HG03108 (cell line): ENCODE data around the gene RALGPS2.
"Not testable (repeated sequence)": the region's sequence is repeated elsewhere in the genome, so short reads cannot be mapped to it uniquely, and the experiment has no call there.

Source experiments
- ATAC-seq: cut with Tn5 transposase; IDR thresholded peaks from one replicate; pipeline ENCODE4 v1.9.1; 2021; ENCODE audit warnings: moderate library complexity; ENCODE audit not compliant: unreplicated experiment

Gene RALGPS2

DNA sequence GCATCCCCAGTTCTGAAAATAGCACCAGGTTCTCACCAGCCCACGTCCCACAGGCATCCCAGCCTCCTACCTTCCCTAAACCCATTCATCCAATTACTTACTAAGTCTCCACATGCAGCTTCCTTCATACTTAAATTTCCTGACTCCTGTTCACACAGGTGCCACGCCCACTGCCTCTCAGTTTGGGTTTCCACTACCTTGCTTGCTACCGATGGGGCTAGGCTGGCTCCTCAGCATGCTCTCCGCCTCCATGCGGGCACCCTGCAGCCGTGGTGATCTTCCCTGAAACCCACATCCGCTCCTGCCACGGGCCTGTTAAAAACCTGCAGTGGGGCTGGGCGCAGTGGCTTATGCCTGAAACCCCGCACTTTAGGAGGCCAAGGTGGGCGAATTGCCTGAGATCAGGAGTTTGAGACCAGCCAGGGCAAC is 216.2 kb downstream of the RALGPS2 start:
- no peak for ATAC-seq

DNA sequence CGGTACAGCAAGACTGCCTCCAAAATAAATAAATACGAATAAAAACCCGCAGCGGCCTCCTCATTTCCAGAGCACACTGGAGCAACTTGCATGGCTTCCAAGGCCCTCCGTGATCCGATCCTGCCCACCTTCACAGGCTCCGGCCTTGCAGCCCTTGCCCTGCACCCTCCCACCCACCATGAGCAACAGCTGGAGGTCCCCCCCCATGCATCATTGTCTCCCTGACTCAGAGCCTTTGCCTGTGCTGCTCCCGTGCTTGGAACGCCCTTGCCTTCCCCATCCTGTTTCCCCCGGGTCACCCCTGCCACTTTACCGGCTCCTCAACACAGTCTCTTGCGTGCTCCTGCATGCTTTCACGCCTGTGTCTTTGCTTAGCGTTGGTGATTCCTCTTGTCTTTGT is 216.8 kb downstream of the RALGPS2 start:
- no peak for ATAC-seq

GRCh38 chr1:178942285-178943198 is 217.5 kb downstream of the RALGPS2 start:
- ATAC-seq, result no peak

GRCh38 chr1:178944729-178945128 is 219.7 kb downstream of the RALGPS2 start:
- no peak for ATAC-seq

GRCh38 chr1:178945763-178946266 is 220.8 kb downstream of the RALGPS2 start:
- ATAC-seq, result no peak

- ATAC-seq, result no peak
These were observed 221.4 kb downstream of the RALGPS2 start for GRCh38 chr1:178946416-178946815.

DNA sequence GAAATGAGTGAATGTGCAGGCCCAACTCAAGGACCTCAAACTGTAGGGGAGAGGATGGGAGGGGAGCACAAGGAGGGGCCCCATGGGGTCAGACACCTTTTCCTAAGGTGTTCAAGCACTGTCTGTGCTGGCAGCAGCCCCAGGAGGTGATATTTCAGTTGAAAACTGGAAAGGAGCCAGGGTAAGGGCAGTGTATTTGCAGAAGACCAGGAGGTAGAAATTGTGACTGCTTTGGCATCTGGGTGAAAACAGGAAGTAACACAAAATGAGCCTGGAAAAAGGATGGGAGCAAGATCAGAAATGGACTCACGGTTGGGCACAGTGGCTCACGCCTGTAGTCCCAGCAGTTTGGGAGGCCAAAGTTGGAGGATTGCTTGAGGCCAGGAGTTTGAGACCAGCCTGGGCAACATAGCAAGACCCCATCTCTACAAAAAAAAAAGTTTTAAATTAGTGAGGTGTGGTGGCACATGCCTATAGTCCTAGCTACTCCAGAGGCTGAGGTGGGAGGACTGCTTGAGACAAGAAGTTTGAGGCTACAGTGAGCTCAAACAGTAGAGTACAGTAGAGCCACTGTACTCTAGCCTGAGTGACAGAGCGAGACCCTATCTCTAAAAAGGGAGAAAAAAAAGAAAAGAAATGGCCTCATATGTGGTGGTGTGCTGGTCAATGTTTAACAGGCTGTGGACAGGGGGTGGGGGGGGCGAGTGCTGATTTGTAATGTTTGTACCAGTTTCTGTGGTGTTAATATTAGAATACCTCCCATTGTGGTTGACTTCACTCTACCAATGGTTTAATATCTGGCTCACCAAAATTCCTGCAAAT is 222.0 kb downstream of the RALGPS2 start:
- no peak for ATAC-seq

- no peak for ATAC-seq
These were observed 222.6 kb downstream of the RALGPS2 start for GRCh38 chr1:178947677-178947981.

DNA sequence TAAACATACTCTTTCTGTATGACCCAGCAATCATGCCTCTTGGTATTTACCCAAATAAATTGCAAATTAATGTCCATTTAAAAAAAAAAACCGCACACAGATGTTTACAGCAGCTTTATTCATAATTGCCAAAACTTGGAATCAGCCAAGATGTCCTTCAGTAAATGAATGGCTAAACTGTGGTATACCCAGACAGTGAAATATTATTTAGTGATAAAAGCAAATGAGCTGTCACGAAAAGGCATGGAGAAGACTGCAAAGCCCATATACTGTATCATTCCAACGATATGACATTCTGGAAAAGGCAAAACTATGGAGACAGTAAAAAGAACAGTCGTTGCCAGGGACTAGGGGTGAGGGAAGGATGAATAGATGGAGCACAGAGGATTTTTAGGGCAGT is 223.6 kb downstream of the RALGPS2 start:
- ATAC-seq, result no peak

DNA sequence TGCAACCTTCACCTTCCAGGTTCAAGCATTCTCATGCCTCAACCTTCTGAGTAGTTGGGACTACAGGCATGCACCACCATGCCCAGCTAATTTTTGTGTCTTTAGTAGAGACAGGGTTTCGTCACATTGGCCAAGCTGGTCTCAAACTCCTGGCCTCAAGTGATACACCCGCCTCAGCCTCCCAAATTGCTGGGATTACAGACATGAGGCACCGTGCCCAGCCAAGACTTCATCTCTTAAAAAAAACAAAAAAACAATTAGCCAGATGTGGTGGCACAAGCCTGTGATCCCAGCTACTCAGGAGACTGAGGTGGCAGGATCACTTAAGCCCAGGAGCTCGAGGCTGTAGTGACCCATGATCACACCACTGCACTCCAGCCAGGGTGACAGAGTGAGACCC is 224.8 kb downstream of the RALGPS2 start:
- not testable (repeated sequence) for ATAC-seq

DNA sequence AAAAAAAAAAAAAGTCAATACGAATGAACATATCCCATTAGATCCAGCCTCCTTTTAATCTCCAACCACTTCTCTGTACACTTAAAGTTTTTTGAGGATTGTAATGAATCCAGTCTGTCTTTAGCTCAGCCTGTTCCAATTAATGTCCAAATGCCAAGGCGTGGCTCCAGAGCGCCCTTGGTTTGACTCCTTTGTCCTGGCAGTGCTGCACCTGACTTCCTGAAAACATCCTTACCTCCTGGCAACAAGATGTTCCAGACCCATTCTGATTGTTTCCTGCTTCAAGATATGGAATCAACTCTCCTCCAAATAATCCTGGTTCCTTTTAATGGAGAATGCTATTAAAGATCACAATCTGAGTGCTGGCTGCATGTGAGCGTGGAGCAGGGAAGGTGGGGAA is 226.6 kb downstream of the RALGPS2 start:
- no peak for ATAC-seq

- ATAC-seq, result no peak
These were observed 228.0 kb downstream of the RALGPS2 start for GRCh38 chr1:178953034-178953433.

DNA sequence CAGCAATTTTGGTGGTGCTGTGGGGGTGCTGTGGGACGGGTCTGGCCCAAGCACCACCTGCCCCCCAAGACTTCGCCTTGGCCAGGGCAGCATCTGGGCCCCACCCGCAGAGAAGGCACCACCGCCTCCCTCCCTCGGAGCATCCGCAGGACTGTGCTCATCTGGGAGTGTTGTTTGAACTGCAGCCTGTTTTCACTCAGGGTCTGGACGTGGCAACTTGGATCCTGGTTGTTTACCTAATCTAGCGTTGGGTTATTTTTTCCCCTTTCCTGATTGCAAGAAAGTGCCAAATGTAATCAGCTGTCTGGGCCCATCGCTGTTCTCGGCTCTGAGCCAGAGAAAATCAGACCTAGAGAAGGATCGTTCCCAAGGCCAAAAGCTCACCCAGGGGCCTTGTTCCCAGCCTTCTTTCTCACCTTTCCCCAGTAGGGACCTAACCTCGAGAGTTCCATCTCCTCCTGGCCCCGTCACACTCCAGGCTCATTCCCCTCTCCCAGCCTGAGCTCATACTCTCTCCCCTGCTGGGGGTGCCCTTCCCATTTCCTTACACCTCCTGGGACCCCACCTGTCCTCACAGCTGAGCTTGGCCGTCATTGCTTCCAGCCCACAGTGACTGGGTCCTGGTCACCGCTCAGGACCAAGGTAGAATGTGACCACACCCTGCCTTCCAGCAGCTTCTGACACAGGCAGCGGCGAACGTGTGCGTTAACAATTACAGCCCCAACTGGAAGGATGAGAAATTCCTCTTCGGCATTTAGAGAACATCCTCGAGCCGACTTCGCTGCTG is 228.7 kb downstream of the RALGPS2 start:
- no peak for ATAC-seq

- no peak for ATAC-seq
These were observed 229.3 kb downstream of the RALGPS2 start for GRCh38 chr1:178954325-178954690.

- ATAC-seq, result no peak
These were observed 229.9 kb downstream of the RALGPS2 start for GRCh38 chr1:178954937-178955336.

GRCh38 chr1:178955391-178955954 is 230.4 kb downstream of the RALGPS2 start:
- no peak for ATAC-seq

DNA sequence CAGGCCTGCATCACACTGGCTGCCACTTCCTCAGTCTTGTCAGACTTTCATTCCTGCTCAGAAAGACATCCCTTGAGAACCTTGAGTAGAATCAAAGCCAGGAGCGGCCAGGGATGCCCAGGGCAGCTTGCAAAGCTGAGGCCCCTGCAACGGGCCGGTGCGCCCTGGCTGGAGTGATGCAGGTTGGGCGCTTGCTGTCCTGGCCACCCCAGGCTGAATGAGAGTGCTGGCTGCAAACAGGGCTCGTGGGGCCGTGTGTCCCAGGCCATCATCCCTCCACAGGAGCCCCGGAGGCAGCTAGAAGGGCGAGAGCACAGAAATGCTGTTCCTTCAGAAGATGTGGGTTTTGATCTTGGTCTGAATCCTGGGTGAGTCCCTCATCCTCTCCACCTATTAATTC is 233.4 kb downstream of the RALGPS2 start:
- ATAC-seq, result no peak

DNA sequence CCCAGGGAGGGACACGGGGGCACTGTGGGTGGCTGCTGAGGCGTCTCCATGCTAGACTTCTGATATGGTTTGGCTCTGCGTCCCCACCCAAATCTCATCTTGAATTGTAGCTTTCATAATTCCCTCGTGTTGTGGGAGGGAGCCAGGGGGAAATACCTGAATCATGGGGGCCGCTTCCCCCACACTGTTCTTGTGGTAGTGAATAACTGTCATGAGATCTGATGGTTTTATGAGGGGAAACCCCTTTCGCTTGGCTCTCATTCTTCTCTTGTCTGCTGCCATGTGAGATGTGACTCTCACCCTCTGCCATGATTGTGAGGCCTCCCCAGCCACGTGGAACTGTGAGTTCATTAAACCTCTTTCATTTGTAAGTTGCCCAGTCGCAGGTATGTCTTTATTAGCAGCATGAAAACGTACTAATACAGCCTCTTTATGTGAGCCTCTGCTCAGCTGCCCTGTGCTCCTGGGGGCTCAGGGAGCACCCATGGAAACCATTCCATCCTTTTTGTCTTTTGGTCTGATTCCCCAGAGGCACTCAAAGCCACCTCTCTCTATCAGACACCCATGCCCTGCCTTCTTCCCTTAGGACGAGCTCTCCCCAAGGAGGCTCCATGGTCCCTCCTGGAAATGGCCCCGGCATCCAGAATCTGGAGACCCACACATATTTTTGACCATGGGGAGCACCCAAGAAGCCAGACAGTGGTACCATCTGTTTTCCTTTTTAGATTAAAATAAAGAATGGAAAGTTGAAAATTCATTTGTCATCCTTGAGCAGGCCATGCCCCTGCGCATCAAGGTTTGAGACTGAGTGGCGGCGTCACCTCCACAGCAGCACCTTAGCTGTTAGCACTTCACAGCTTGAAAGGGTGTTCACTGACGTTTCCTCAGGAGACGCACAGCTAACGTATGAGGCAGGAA is 234.8 kb downstream of the RALGPS2 start:
- no peak for ATAC-seq

DNA sequence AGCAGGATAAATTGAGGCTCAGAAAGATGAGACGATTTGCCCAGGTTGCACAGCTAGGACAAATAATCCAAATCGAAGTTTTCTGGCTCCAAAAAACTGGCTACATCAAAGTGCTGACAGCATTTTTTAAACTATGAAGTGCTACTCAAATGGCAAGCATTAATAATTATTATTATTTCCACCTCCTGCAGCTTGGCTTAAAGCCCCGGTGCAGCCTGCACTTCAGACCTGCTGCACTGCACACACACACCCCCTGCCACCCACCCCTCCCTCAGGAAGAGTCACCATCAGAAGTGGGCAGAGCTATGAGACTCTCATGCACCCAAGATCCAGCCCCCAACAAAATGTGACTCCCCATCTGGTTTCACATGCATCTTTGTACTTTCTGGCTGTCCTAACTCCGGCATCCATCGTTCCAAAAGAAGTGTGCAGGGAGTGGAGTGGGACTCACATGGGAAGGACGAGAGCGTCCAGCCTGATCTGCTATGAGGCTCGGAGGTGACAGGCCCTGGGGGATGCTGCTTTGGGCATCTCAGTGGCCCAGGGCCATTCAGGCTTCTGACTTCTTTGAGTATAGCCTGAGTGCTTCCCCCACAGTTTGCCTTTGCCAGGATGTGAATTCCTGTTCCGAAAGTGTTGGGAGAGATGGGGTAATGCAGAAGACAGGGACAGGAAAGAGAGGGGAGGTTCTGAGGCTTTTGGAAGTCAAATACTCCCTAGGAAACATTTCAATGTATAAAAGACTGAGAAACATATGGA is 235.6 kb downstream of the RALGPS2 start:
- ATAC-seq, result no peak
